Body of pancreas (tissue), 4 donors: ENCODE data around the gene ANKDD1B. TPM values are rescaled to one million over a fixed set of nuclear protein-coding genes. Genes with fewer than 3 reads are reported as not detected.

Experiments used
- ATAC-seq: fragments of 150-250 bp; one replicate; pipeline ENCODE4 v1.9.1; 2016
- DNase-seq, 4 donors: peaks; one replicate each; pipeline ENCODE4 v3.0.0-alpha.2; 2019
- H3K27ac ChIP-seq, 4 donors: fragments of 200-600 bp; sonication (generic); 1 replicate in 3 of 4; 2 replicates in 1 of 4; pipeline versions ENCODE4 v1.5.1 to v1.6.1; 2016 to 2019; ENCODE audit warnings: mild to moderate bottlenecking in 1 of 4, mixed read lengths in 1 of 4, moderate library complexity in 1 of 4
- H3K27me3 ChIP-seq, 2 donors: fragments of 200-600 bp; sonication (generic); one replicate each; pipeline ENCODE4 v1.6.0; 2016; ENCODE audit warnings: mild to moderate bottlenecking in 1 of 2
- H3K36me3 ChIP-seq, 2 donors: fragments of 200-600 bp; sonication (generic); replicated peaks in 1 of 2; 2 replicates each; pipeline ENCODE4 v1.5.1; 2016; ENCODE audit warnings: low read depth in 2 of 2; ENCODE audit not compliant: insufficient read depth in 1 of 2
- H3K4me1 ChIP-seq: fragments of 200-600 bp; sonication (generic); one replicate; pipeline ENCODE4 v1.6.0; 2016
- H3K4me3 ChIP-seq, 2 donors: fragments of 200-600 bp; sonication (generic); 1 replicate in 1 of 2; 2 replicates in 1 of 2; pipeline ENCODE4 v1.5.1; 2016 to 2019
- H3K9me3 ChIP-seq, 3 donors: fragments of 200-600 bp; sonication (generic); 1 replicate in 2 of 3; 2 replicates in 1 of 3; pipeline ENCODE4 v1.5.1; 2016
- CTCF ChIP-seq, 7 experiments: fragments of 450-650 bp in 4 of 7; fragments of 200-600 bp in 3 of 7; sonication (generic) in 3 of 7; IDR thresholded peaks; one replicate each; pipeline ENCODE4 v1.5.1; 2016 to 2019; ENCODE audit warnings: antibody characterized with exemption in 7 of 7
- POLR2A ChIP-seq, 3 donors: fragments of 450-650 bp; IDR thresholded peaks; one replicate each; pipeline ENCODE4 v1.6.1; 2016; ENCODE audit warnings: antibody characterized with exemption in 3 of 3, mild to moderate bottlenecking in 2 of 3
- WGBS, 2 donors: methylation state at CpG; one replicate each; pipeline ENCODE4 v1.1.5; 2017; 5-methylcytosine and 5-hydroxymethylcytosine counted together
- intact Hi-C: fragments of 100-400 bp; cut with DNase I; formaldehyde crosslinking; loops from one replicate; pipeline ENCODE4 v1.15.1; 2023
- total RNA-seq, 2 donors: library from RNA; depleted of rRNA; stranded (reverse); fragments of >200 nt; gene quantifications; one replicate each; pipeline ENCODE4 v1.1.0, GENCODE V29; 2016

ANKDD1B gene
- total RNA-seq, 2 donors from 2014 or later: 0.52 TPM; not detected in 1

GRCh38 chr5:75654693-75655295 is 43.5 kb downstream of the ANKDD1B start:
- Histone ChIP-seq H3K27me3 (no peaks in the 10 kb centered on the region), H3K4me3 (no peak overlapping the region), H3K36me3 (no peaks in the 10 kb centered on the region), H3K9me3 (no peaks in the 10 kb centered on the region), H3K4me1 (peaks cover 3% of the 10 kb centered on the region), H3K27ac (no peak overlapping the region)
- WGBS, 2 donors: 80 to 81% methylated on average over 19 of the region's 19 CpGs
- TF ChIP-seq CTCF (IDR thresholded peaks at IDR 0.05): no peak
- no peak for TF ChIP-seq POLR2A (IDR thresholded peaks at IDR 0.05)
- intact Hi-C loops: no loop called here
- no peak for DNase-seq
- no peak for ATAC-seq

- intact Hi-C loops: no loop called here
- Histone ChIP-seq H3K4me1 (peaks cover 3% of the 10 kb centered on the region), H3K36me3 (no peaks in the 10 kb centered on the region), H3K9me3 (no peaks in the 10 kb centered on the region), H3K27ac (peak overlapping the region in 3 of 4 donors; percentile 57 to 77 (median 58)), H3K4me3 (peak overlapping the region in 1 of 2 donors; percentile 25), H3K27me3 (no peaks in the 10 kb centered on the region)
- TF ChIP-seq CTCF (IDR thresholded peaks at IDR 0.05) (no peak), POLR2A (IDR thresholded peaks at IDR 0.05) (peak in 2 of 3 donors; percentile 40 to 47)
- 12 to 21% methylated on average over 9 of the region's 9 CpGs for WGBS, 2 donors
- DNase-seq (peak; percentile 28 to 54 (median 48)), ATAC-seq (peak; percentile 85)
Observed at GRCh38 chr5:75656311-75657003, 45.2 kb downstream of the ANKDD1B start.

- no peak overlapping the region for H3K27ac ChIP-seq
- 84 to 89% methylated on average over 3 of the region's 3 CpGs for WGBS, 2 donors
- no peaks in the 10 kb centered on the region for H3K27me3 ChIP-seq
- ATAC-seq: no peak
- H3K36me3 ChIP-seq: no peaks in the 10 kb centered on the region
- no peak for DNase-seq
- H3K4me1 ChIP-seq: peaks cover 3% of the 10 kb centered on the region
- no peak for TF ChIP-seq CTCF (IDR thresholded peaks at IDR 0.05)
- TF ChIP-seq POLR2A (IDR thresholded peaks at IDR 0.05): no peak
- no peak overlapping the region for H3K4me3 ChIP-seq
- intact Hi-C loops: no loop called here
- H3K9me3 ChIP-seq: no peaks in the 10 kb centered on the region
Observed at GRCh38 chr5:75659791-75660450, 48.7 kb downstream of the ANKDD1B start.

- Histone ChIP-seq H3K4me1 (peaks cover 3% of the 10 kb centered on the region), H3K36me3 (no peaks in the 10 kb centered on the region), H3K4me3 (no peak overlapping the region), H3K27ac (no peak overlapping the region), H3K9me3 (no peaks in the 10 kb centered on the region), H3K27me3 (no peaks in the 10 kb centered on the region)
- ATAC-seq (no peak), DNase-seq (no peak)
- WGBS, 2 donors: 81 to 84% methylated on average over 16 of the region's 16 CpGs
- intact Hi-C loops: no loop called here
- no peak for TF ChIP-seq CTCF (IDR thresholded peaks at IDR 0.05)
- TF ChIP-seq POLR2A (IDR thresholded peaks at IDR 0.05): no peak
Observed at GRCh38 chr5:75660678-75661465, 49.6 kb downstream of the ANKDD1B start.
